HFFc6 (cell line): ENCODE results near the gene NPVF. TPM values are rescaled to one million over a fixed set of nuclear protein-coding genes. Genes with fewer than 3 reads are reported as not detected.

ENCODE experiments used
- DNase-seq: peaks from one replicate; pipeline ENCODE4 v3.0.0-alpha.2; 2018
- H3K27ac Mint-ChIP-seq: 2 replicates; pipeline ENCODE4 v1.8.0; 2020; ENCODE audit warnings: mild to moderate bottlenecking, mixed read lengths
- H3K27me3 Mint-ChIP-seq: 2 replicates; pipeline ENCODE4 v1.8.0; 2021; ENCODE audit warnings: mild to moderate bottlenecking, moderate library complexity, mixed read lengths; ENCODE audit not compliant: insufficient read depth
- H3K36me3 Mint-ChIP-seq: 2 replicates; pipeline ENCODE4 v1.8.0; 2021; ENCODE audit warnings: low read depth, mixed read lengths
- H3K4me1 Mint-ChIP-seq: 2 replicates; pipeline ENCODE4 v1.8.0; 2020; ENCODE audit warnings: low read depth, mixed read lengths
- H3K4me3 Mint-ChIP-seq: 2 replicates; pipeline ENCODE4 v1.8.0; 2020; ENCODE audit warnings: mild to moderate bottlenecking, moderate library complexity, mixed read lengths
- H3K9me3 Mint-ChIP-seq: 2 replicates; pipeline ENCODE4 v1.8.0; 2020; ENCODE audit warnings: mild to moderate bottlenecking, mixed read lengths
- long read RNA-seq: library from polyadenylated mRNA; unstranded; transcript quantifications from one replicate; pipeline ENCODE4 v2.0.0, GENCODE V29; 2019
- total RNA-seq, 6 experiments: library from RNA; stranded (reverse); fragmentation: NEBNext Ultra II Directional; extraction: Animal tissue kit (Norgen Biotek cat#: 25700); gene quantifications; 2 replicates in 1 of 6; 3 replicates in 5 of 6; pipeline ENCODE4 v1.2.3, GENCODE V29; 2021
- TF ChIP-seq, protein P1 (sequence below): fragments of 200-600 bp; sonication (generic); IDR thresholded peaks from 2 replicates; pipeline ENCODE4 v1.5.0; 2021; ENCODE audit warnings: antibody characterized with exemption, mild to moderate bottlenecking

NPVF gene, protein sequence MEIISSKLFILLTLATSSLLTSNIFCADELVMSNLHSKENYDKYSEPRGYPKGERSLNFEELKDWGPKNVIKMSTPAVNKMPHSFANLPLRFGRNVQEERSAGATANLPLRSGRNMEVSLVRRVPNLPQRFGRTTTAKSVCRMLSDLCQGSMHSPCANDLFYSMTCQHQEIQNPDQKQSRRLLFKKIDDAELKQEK
- total RNA-seq, result not detected
- long read RNA-seq, result 0 reads

DNA sequence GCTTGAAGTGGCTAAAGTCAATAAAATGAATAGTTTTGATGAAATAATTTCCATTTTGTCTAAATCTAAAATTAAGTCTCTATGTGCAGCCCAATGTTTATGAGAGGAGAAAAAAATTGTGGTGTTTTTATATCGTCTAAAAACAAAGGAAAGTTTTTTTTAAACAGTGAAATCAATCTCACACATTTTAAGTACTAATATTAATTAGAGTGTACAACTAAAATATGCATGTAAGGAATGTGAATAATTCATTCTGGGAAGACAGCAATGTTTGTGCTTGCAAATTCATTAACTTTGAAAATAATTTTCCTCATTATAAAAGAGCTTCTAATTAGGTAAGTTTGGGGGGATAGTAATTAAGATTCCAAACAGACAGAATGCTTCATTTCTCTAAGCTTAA lies at the start of gene NPVF:
Gene NPVF (minus strand): TSS at position 101 of the 400 bp plus-strand sequence. CDS start 47 bp downstream, at position 54.
- no peaks in the 10 kb centered on the region for H3K36me3 Mint-ChIP-seq
- peaks cover 10% of the 10 kb centered on the region for H3K27me3 Mint-ChIP-seq

DNA sequence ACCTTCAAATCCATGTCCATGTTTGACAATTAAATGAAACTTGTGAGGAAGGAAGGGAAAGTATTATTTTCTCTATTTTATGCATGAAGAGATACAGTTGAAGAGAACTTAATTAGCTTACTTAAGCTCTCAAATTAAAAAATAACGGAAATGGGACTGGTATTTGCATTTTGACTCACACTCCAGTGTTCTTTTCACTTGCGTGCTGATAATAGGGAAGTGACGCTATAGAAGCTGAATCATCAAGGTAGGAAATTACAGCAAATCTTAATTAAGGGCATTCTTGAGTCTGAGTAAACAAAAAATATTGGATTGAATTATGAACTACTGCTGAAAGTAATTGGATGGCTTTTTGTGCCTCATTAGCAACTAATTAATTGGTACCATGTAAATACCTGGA lies 44.0 kb upstream of the NPVF start:
- H3K27me3 Mint-ChIP-seq, result no peaks in the 10 kb centered on the region
- no peak overlapping the region for H3K27ac Mint-ChIP-seq
- H3K36me3 Mint-ChIP-seq, result no peaks in the 10 kb centered on the region

More for the DNA sequence above, at the start of gene NPVF:
- no peaks in the 10 kb centered on the region for H3K9me3 Mint-ChIP-seq
- no peaks in the 10 kb centered on the region for H3K4me1 Mint-ChIP-seq
- TF ChIP-seq, protein P1, sequence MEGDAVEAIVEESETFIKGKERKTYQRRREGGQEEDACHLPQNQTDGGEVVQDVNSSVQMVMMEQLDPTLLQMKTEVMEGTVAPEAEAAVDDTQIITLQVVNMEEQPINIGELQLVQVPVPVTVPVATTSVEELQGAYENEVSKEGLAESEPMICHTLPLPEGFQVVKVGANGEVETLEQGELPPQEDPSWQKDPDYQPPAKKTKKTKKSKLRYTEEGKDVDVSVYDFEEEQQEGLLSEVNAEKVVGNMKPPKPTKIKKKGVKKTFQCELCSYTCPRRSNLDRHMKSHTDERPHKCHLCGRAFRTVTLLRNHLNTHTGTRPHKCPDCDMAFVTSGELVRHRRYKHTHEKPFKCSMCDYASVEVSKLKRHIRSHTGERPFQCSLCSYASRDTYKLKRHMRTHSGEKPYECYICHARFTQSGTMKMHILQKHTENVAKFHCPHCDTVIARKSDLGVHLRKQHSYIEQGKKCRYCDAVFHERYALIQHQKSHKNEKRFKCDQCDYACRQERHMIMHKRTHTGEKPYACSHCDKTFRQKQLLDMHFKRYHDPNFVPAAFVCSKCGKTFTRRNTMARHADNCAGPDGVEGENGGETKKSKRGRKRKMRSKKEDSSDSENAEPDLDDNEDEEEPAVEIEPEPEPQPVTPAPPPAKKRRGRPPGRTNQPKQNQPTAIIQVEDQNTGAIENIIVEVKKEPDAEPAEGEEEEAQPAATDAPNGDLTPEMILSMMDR, result no peak
- no peak for DNase-seq
- H3K4me3 Mint-ChIP-seq, result no peak within 1 kb of the TSS
- no peak within 1 kb of the TSS for H3K27ac Mint-ChIP-seq

DNA sequence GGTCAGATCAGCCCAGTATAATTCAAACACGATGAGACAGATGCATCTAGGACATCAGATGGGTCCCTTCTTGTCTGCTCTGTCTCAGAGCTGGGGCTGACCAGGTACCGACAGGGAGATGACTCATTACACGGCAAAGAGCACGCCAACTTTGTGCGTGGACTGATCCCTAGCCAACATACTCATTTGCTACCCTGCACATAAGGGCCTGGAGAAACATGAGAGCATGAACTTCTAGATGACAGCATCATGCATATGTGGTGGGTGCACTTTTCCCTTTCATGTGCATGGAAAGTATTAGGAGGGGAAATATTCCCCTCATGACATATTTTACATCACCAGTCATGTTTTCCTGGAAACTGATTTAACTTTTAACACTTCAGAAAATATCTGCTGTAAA lies 35.1 kb upstream of the NPVF start:
- Mint-ChIP-seq H3K9me3 (no peaks in the 10 kb centered on the region), H3K27ac (no peak overlapping the region), H3K27me3 (peaks cover 8% of the 10 kb centered on the region; the same call in 1 of the 2 replicates), H3K4me1 (peaks cover 26% of the 10 kb centered on the region), H3K4me3 (no peak overlapping the region), H3K36me3 (no peaks in the 10 kb centered on the region)
- DNase-seq, result no peak
- TF ChIP-seq, protein P1, result no peak

More for the DNA sequence above, 44.0 kb upstream of the NPVF start:
- Mint-ChIP-seq H3K4me1 (no peaks in the 10 kb centered on the region), H3K9me3 (no peaks in the 10 kb centered on the region; the same call in 1 of the 2 replicates), H3K4me3 (no peak overlapping the region)
- TF ChIP-seq, protein P1, result no peak
- no peak for DNase-seq

DNA sequence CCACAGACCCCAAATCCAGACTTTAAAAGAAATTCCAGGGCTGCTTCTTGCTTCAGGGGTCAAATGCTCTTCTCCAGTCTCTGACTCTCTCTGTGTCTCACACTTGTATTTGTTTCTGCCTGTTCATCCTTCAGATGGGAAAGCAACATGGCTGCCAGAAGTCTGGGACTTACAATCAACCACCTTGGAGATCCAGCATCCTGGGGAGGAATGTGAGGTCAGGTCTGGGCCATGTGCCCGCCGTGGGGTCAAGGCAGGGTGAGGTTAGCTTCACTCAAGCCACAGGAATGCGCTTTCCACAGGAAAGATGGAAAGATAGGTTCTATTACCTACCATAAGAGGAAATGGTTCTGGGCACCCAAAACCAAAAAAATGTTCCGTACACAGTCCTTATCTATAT lies 34.3 kb upstream of the NPVF start:
- Mint-ChIP-seq H3K4me1 (peaks cover 26% of the 10 kb centered on the region), H3K9me3 (no peaks in the 10 kb centered on the region), H3K4me3 (no peak overlapping the region), H3K27ac (no peak overlapping the region), H3K27me3 (peaks cover 8% of the 10 kb centered on the region; the same call in 1 of the 2 replicates), H3K36me3 (no peaks in the 10 kb centered on the region)
- no peak for DNase-seq
- TF ChIP-seq, protein P1, result no peak

DNA sequence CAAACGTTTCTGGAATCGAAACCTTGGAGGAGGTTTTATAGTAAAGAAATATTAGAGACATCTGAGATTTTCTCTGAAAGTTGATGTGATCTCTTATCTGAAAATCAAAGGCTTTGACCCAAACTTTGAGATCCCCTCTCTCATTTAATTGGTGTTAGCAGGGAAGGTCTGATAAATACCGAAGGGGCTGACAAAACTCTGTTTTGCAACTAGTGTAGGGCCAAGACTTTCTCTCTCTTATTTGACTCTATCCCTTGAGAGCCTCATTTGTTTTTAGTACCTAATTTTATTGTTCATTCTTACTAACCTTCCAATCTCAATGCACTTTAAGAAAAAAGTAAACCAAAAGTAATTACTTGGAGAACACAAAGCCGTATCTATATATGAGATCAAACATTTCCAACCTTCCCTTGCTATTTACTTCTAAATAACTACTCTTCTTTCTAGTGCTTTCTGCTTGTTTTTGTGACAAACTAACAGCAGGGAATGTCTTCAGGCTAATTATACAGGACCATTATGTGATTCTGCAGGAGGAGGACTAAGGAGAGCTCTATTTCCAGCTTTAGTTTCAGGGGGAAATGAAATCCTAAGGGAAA lies 33.4 kb upstream of the NPVF start:
- Mint-ChIP-seq H3K27ac (no peak overlapping the region), H3K4me1 (peaks cover 26% of the 10 kb centered on the region), H3K36me3 (no peaks in the 10 kb centered on the region), H3K27me3 (peaks cover 8% of the 10 kb centered on the region; the same call in 1 of the 2 replicates), H3K4me3 (peak overlapping the region; percentile 75), H3K9me3 (no peaks in the 10 kb centered on the region)
- TF ChIP-seq, protein P1, result no peak
- no peak for DNase-seq
